A549 (cell line): Measurements from ENCODE around the gene C16orf46. TPM values are rescaled to one million over a fixed set of nuclear protein-coding genes. Genes with fewer than 3 reads are reported as not detected.

Source experiments
- ATAC-seq, 2 experiments: fragments of 200-7000 bp in 1 of 2; fragments of >200 bp in 1 of 2; cut with Nextera tagmentation in 1 of 2; cut with Tn5 transposase in 1 of 2; 3 replicates each; pipeline versions ENCODE4 v1.8.0 to v1.9.1; 2018 to 2020; ENCODE audit warnings: mild to moderate bottlenecking in 1 of 2, moderate library complexity in 1 of 2
- CTCF ChIA-PET: fragments of 300-600 bp; sonication (Branson Sonifier 250); formaldehyde crosslinking; extraction: SDS; loops from one replicate; lab custom pipeline; 2021; ENCODE audit warnings: antibody characterized with exemption, inconsistent platforms; lab: Yijun Ruan, JAX
- POLR2A ChIA-PET: fragments of 350-600 bp; formaldehyde crosslinking; extraction: SDS; loops from one replicate; lab custom pipeline; 2021; ENCODE audit warnings: antibody characterized with exemption, inconsistent platforms; lab: Yijun Ruan, JAX
- DNase-seq, 2 experiments: peaks; one replicate each; pipeline versions ENCODE4 v3.0.0 to v3.0.0-alpha.2; 2011 to 2016; ENCODE audit warnings: low read depth in 1 of 2, low spot score in 1 of 2
- FAIRE-seq: peaks from 2 replicates; lab custom pipeline; 2011; peaks lifted over from hg19 to GRCh38; lab: Jason Lieb, UNC
- H3K27ac ChIP-seq, 2 experiments: fragments of >200 bp; sonication (Bioruptor Twin); formaldehyde crosslinking; 3 replicates each; pipeline ENCODE4 v1.5.1; 2016 to 2017
- H3K4me1 ChIP-seq: fragments of >200 bp; sonication (Bioruptor Twin); formaldehyde crosslinking; 3 replicates; pipeline ENCODE4 v1.6.1; 2016
- H3K4me2 ChIP-seq: fragments of >200 bp; sonication (Bioruptor Twin); formaldehyde crosslinking; 3 replicates; pipeline ENCODE4 v1.6.1; 2016
- H3K4me3 ChIP-seq: fragments of >200 bp; sonication (Bioruptor Twin); formaldehyde crosslinking; 3 replicates; pipeline ENCODE4 v1.5.1; 2016
- H3K9me3 ChIP-seq: fragments of >200 bp; sonication (Bioruptor Twin); formaldehyde crosslinking; 3 replicates; pipeline ENCODE4 v1.6.1; 2016
- BCL3 ChIP-seq: fragments of >200 bp; sonication (Bioruptor Twin); formaldehyde crosslinking; IDR thresholded peaks from 3 replicates; pipeline ENCODE4 v1.6.1; 2016
- CBX8 ChIP-seq: fragments of 200-600 bp; sonication (generic); IDR thresholded peaks from 2 replicates; pipeline ENCODE4 v1.6.1; 2016
- CHD2 ChIP-seq: fragments of 150-350 bp; IDR thresholded peaks from 2 replicates; pipeline ENCODE4 v1.6.1; 2014; ENCODE audit warnings: low read length; ENCODE audit not compliant: partially characterized antibody
- EHMT2 ChIP-seq: fragments of 200-600 bp; sonication (generic); IDR thresholded peaks from 2 replicates; pipeline ENCODE4 v1.6.1; 2016; ENCODE audit warnings: antibody characterized with exemption, low read depth, mild to moderate bottlenecking, moderate library complexity
- ELK1 ChIP-seq: fragments of 150-350 bp; IDR thresholded peaks from 2 replicates; pipeline ENCODE4 v1.6.1; 2014; ENCODE audit warnings: low read depth, mild to moderate bottlenecking, low read length
- ESRRA ChIP-seq: fragments of 150-350 bp; IDR thresholded peaks from 2 replicates; pipeline ENCODE4 v1.6.1; 2014; ENCODE audit warnings: mild to moderate bottlenecking, low read length, borderline replicate concordance
- FOSB ChIP-seq: fragments of 250-450 bp; sonication (Bioruptor Pico); IDR thresholded peaks from 2 replicates; pipeline ENCODE4 v1.5.0; 2020; ENCODE audit warnings: mild to moderate bottlenecking, moderate library complexity
- FOSL2 ChIP-seq, 2 experiments: fragments of 450-650 bp in 1 of 2; fragments of >200 bp in 1 of 2; sonication (Bioruptor Twin) in 1 of 2; formaldehyde crosslinking; IDR thresholded peaks; 2 replicates each; pipeline versions ENCODE4 v1.5.0 to v1.6.1; 2016 to 2020; ENCODE audit warnings: mild to moderate bottlenecking in 1 of 2, moderate library complexity in 1 of 2
- HDAC2 ChIP-seq: fragments of 200-600 bp; sonication (generic); IDR thresholded peaks from 2 replicates; pipeline ENCODE4 v1.6.1; 2016
- HES2 ChIP-seq: fragments of >200 bp; sonication (Bioruptor Twin); formaldehyde crosslinking; IDR thresholded peaks from 2 replicates; pipeline ENCODE4 v1.6.1; 2016
- HEYL ChIP-seq: fragments of 250-450 bp; sonication (Bioruptor Pico); IDR thresholded peaks from 2 replicates; pipeline ENCODE4 v1.8.0; 2021; ENCODE audit warnings: mild to moderate bottlenecking, moderate library complexity
- HOXA7 ChIP-seq: fragments of 250-450 bp; sonication (Bioruptor Pico); IDR thresholded peaks from 2 replicates; pipeline ENCODE4 v1.5.0; 2020; ENCODE audit warnings: mild to moderate bottlenecking, moderate library complexity
- HOXB5 ChIP-seq: fragments of 250-450 bp; sonication (Bioruptor Pico); IDR thresholded peaks from 2 replicates; pipeline ENCODE4 v1.5.0; 2020; ENCODE audit warnings: mild to moderate bottlenecking, moderate library complexity
- JUN ChIP-seq, 2 experiments: fragments of >200 bp; sonication (Bioruptor Twin); formaldehyde crosslinking; IDR thresholded peaks; 2 replicates in 1 of 2; 3 replicates in 1 of 2; pipeline ENCODE4 v1.6.1; 2016 to 2017
- MAFK ChIP-seq: fragments of 450-650 bp; IDR thresholded peaks from 2 replicates; pipeline ENCODE4 v1.6.1; 2014; ENCODE audit not compliant: partially characterized antibody
- MYC ChIP-seq: IDR thresholded peaks from 2 replicates; pipeline ENCODE4 v1.6.1; 2012; ENCODE audit warnings: mild to moderate bottlenecking, inconsistent platforms, low read length, improper control_type of control experiment, borderline replicate concordance
- NFE2L2 ChIP-seq: fragments of 150-350 bp; conservative IDR thresholded peaks from 2 replicates; pipeline ENCODE4 v1.6.1; 2014; ENCODE audit warnings: low read length
- RAD21 ChIP-seq, 2 experiments: fragments of >200 bp in 1 of 2; sonication (Bioruptor Twin) in 1 of 2; formaldehyde crosslinking in 1 of 2; IDR thresholded peaks in 1 of 2; conservative IDR thresholded peaks in 1 of 2; 2 replicates in 1 of 2; 3 replicates in 1 of 2; pipeline ENCODE4 v1.6.1; 2012 to 2018; ENCODE audit warnings: inconsistent platforms in 1 of 2
- RARB ChIP-seq: fragments of 250-450 bp; sonication (Bioruptor Pico); IDR thresholded peaks from 2 replicates; pipeline ENCODE4 v1.8.0; 2021; ENCODE audit warnings: mild to moderate bottlenecking, moderate library complexity
- RFX5 ChIP-seq: fragments of 450-650 bp; IDR thresholded peaks from 2 replicates; pipeline ENCODE4 v1.7.1; 2014; ENCODE audit warnings: antibody characterized with exemption, mild to moderate bottlenecking, moderate library complexity
- TP53 ChIP-seq: fragments of 250-450 bp; sonication (Bioruptor Pico); IDR thresholded peaks from 2 replicates; pipeline ENCODE4 v1.5.0; 2021; ENCODE audit warnings: mild to moderate bottlenecking, moderate library complexity
- USF2 ChIP-seq: fragments of 450-650 bp; IDR thresholded peaks from 2 replicates; pipeline ENCODE4 v1.6.1; 2014; ENCODE audit warnings: antibody characterized with exemption
- ZNF302 ChIP-seq: fragments of 250-450 bp; sonication (Bioruptor Pico); IDR thresholded peaks from 2 replicates; pipeline ENCODE4 v1.9.0; 2021; ENCODE audit warnings: inconsistent platforms, mild to moderate bottlenecking, moderate library complexity
- WGBS: methylation state at CpG from one replicate; pipeline ENCODE4 v1.1.6; 2017; ENCODE audit errors: missing lambda C conversion rate; 5-methylcytosine and 5-hydroxymethylcytosine counted together
- polyA plus RNA-seq, 4 experiments: library from polyadenylated mRNA; depleted of rRNA in 3 of 4; stranded (reverse); fragments of >200 nt; fragmentation: RNase III in 1 of 4; extraction: RNeasy Plus Mini Kit Qiagen cat#74134 plus additional on column Dnase treatment in 1 of 4; gene quantifications; 2 replicates in 3 of 4; 3 replicates in 1 of 4; pipeline ENCODE4 v1.2.3, GENCODE V29; 2011 to 2017

Gene C16orf46
- polyA plus RNA-seq, 2 of the 4 experiments (the other 2 are of a cell fraction), result 0.37 to 1.4 TPM

DNA sequence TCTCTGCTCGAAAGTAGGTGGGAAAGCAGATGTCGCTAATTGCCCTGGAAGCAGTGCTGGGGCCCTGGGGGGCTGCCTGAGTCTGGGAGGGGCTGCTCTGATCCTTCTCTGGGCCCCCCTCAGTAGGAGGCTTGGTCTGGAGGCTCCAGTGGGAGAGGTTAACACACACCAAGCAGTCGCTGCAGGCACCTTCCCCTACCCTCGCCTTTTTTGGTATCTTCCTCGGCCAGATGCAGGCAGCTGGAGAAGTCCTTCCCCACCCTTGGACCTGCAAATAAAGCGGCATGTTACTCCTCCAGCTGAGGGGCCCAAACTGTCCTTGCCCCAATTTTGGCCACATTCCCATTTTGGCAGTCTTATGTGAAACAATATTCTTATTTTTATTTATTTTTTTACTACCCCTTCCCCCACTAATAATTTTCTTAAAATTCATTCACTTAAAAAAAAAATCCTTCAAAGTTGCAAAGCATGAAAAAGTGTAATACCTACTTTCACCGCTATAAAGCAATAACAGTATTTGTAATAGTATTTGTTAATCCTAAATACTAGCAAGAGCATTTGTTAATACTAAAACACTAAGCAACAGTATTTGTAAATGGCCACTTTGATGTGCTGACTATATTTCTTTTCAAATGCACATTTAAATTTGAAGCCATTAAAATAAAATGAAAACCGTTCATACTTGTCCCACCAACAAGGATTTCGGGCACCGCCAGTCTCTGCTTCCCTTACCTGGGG is 15.0 kb downstream of the C16orf46 start:
- no peaks in the 10 kb centered on the region for H3K4me1 ChIP-seq
- ATAC-seq (no peak), FAIRE-seq (no peak), DNase-seq (no peak)
- CTCF ChIA-PET, result no interaction called here
- POLR2A ChIA-PET, result no interaction called here
- 83% methylated on average over 10 of the region's 10 CpGs for WGBS
- no peak overlapping the region for H3K4me2 ChIP-seq
- TF ChIP-seq HEYL (CRISPR knock-in tag), result no peak
- no peak for TF ChIP-seq HES2
- TF ChIP-seq JUN (IDR thresholded peaks at IDR 0.05), result no peak
- no peak for TF ChIP-seq HOXA7
- no peak for TF ChIP-seq HOXB5 (CRISPR knock-in tag)
- no peak overlapping the region for H3K4me3 ChIP-seq
- no peak overlapping the region for H3K27ac ChIP-seq
- H3K9me3 ChIP-seq, result no peaks in the 10 kb centered on the region

DNA sequence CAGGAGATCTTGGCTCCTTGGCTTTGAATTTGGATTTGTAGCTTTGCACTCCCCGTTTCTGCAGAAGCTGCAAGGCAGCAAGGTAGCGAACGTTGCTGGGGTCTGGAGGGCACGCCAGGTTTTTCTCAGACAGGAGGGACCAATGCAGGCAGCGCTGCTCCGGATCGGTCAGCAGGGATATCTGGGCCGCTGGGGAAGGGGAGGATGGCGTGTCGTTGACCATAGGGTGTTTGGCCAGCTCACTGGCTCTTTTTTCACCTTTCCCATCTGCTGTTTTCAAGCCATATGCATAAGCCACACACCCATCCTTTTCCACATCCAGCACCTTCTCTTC is 15.8 kb downstream of the C16orf46 start:
- WGBS, result 83% methylated on average over 10 of the region's 10 CpGs
- H3K4me3 ChIP-seq, result no peak overlapping the region
- no peak for ATAC-seq
- ChIA-PET CTCF (no interaction called here), POLR2A (no interaction called here)
- no peak overlapping the region for H3K4me2 ChIP-seq
- H3K4me1 ChIP-seq, result no peaks in the 10 kb centered on the region
- H3K9me3 ChIP-seq, result no peaks in the 10 kb centered on the region
- FAIRE-seq, result no peak
- H3K27ac ChIP-seq, result no peak overlapping the region
- TF ChIP-seq FOSL2 (IDR thresholded peaks at IDR 0.05) (no peak), FOSL2 (CRISPR knock-in tag; IDR thresholded peaks at IDR 0.05) (no peak), MAFK (no peak), EHMT2 (no peak), ESRRA (no peak)
- TF ChIP-seq, all 56 proteins: peak for 0
- no peak for DNase-seq

- ChIA-PET CTCF (no interaction called here), POLR2A (no interaction called here)
- TF ChIP-seq USF2, result no peak
- TF ChIP-seq ZNF302, result no peak
- TF ChIP-seq MYC, result no peak
- no peak for TF ChIP-seq TP53 (CRISPR knock-in tag)
- TF ChIP-seq CBX8, result no peak
- no peak for TF ChIP-seq FOSL2 (IDR thresholded peaks at IDR 0.05)
- TF ChIP-seq FOSL2 (CRISPR knock-in tag; IDR thresholded peaks at IDR 0.05), result no peak
- no peak for TF ChIP-seq HOXA7
- no peak for TF ChIP-seq RARB
- no peak for TF ChIP-seq HDAC2
- no peak for TF ChIP-seq BCL3
- TF ChIP-seq CHD2, result no peak
- TF ChIP-seq ELK1, result no peak
- no peak for TF ChIP-seq RAD21 (conservative IDR thresholded peaks at IDR 0.05 in 1 of 2, IDR thresholded peaks at IDR 0.05 in 1 of 2)
- TF ChIP-seq MAFK, result no peak
- no peak for TF ChIP-seq NFE2L2
- no peak for TF ChIP-seq RFX5
- TF ChIP-seq FOSB (CRISPR knock-in tag), result no peak
- Histone ChIP-seq H3K4me2 (no peak overlapping the region), H3K9me3 (no peaks in the 10 kb centered on the region), H3K4me1 (no peaks in the 10 kb centered on the region), H3K4me3 (no peak overlapping the region), H3K27ac (no peak overlapping the region)
- ATAC-seq (no peak), DNase-seq (no peak), FAIRE-seq (no peak)
- 81% methylated on average over 14 of the region's 14 CpGs for WGBS
These were observed 16.3 kb downstream of the C16orf46 start for GRCh38 chr16:81060576-81061306.
